ENCODE data around the gene NR6A1. TPM values are rescaled to one million over a fixed set of nuclear protein-coding genes. Genes with fewer than 3 reads are reported as not detected.
"Not testable (repeated sequence)": the region's sequence is repeated elsewhere in the genome, so short reads cannot be mapped to it uniquely, and the experiment has no call there.

NR6A1 gene
- total RNA-seq, 2 donors from 2014 or later: 0.98 to 1.2 TPM

DNA sequence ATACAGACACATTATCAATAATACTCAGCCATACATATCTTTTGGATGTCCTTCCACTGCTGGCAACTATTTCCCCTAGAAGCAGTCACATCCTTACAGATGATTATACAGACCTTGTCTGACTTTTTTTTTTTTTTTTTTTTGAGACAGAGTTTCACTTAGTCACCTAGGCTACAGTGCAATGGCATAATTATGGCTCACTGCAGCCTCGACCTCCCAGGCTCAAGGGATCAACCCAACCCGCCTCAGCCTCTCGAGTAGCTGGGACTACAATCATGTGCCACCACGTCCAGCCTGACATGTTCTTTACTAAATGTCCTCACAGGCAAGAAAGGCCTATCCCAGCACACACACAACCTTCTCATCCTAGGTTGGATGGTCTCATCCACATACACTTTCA is 24.0 kb downstream of the NR6A1 start:
- no peaks in the 10 kb centered on the region for H3K36me3 Mint-ChIP-seq (ENCODE audit: low read depth)
- no peak overlapping the region for H3K27ac Mint-ChIP-seq
- H3K4me3 Mint-ChIP-seq: no peak overlapping the region
- peaks cover 16% of the 10 kb centered on the region for H3K27me3 Mint-ChIP-seq
- ATAC-seq (replicated peaks): peak; percentile 46
- H3K4me1 Mint-ChIP-seq: no peaks in the 10 kb centered on the region
- H3K9me3 Mint-ChIP-seq: no peaks in the 10 kb centered on the region

DNA sequence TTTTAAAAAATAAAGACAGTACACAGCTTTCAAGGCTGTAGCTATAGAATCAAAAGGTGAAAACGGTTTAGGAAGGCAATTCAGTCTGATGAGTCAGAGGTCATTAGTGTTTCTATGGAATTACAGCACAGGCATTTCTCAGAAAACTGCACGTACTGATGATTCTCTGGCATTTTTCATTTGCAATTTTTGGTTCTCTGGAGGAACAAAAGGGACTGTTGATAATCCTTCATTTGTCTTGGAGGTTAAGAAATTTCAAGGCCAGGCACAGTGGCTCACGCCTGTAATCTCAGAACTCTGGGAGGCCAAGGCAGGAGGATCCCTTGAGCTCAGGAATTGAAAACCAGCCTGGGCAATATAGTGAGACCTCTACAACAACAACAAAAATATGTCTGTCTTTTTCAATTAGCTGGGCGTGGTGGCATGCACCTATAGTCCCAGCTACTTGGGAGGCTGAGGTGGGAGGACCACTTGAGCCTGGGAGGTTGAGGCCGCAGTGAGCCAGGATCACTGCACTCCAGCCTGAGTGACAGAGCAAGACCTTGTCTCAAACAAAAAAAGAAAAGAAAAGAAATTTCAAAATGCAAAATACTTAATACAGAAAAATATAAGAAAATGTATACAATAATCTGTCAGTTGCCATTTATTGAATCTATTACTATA is 27.3 kb downstream of the NR6A1 start:
- ATAC-seq (replicated peaks): peak; percentile 38
- peaks cover 4% of the 10 kb centered on the region for H3K4me1 Mint-ChIP-seq
- H3K27me3 Mint-ChIP-seq: peaks cover 13% of the 10 kb centered on the region
- no peaks in the 10 kb centered on the region for H3K36me3 Mint-ChIP-seq (ENCODE audit: low read depth)
- no peaks in the 10 kb centered on the region for H3K9me3 Mint-ChIP-seq
- H3K4me3 Mint-ChIP-seq: no peak overlapping the region
- no peak overlapping the region for H3K27ac Mint-ChIP-seq

DNA sequence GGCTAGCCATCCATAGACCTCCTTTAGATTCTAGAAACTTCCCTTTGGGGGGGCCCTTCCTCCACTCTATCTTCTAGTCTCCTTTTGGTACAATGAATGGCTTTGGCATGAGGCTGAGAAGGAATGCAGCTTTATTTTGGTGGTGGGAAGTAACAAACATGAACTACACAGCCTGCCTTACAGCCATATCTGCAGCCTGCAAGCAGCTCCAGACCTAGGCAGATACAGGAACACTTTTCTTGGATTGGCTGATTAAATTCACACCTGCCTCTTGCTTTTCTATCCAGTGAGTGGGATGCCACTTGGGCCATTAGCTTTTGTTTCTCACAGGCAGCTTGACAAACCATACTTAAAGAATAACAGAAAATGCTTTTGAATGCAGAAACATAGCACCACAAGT is 28.2 kb downstream of the NR6A1 start:
- ATAC-seq (replicated peaks): no peak
- H3K9me3 Mint-ChIP-seq: no peaks in the 10 kb centered on the region
- peaks cover 4% of the 10 kb centered on the region for H3K4me1 Mint-ChIP-seq
- H3K4me3 Mint-ChIP-seq: no peak overlapping the region
- H3K36me3 Mint-ChIP-seq (ENCODE audit: low read depth): no peaks in the 10 kb centered on the region
- no peak overlapping the region for H3K27ac Mint-ChIP-seq
- H3K27me3 Mint-ChIP-seq: peaks cover 13% of the 10 kb centered on the region

DNA sequence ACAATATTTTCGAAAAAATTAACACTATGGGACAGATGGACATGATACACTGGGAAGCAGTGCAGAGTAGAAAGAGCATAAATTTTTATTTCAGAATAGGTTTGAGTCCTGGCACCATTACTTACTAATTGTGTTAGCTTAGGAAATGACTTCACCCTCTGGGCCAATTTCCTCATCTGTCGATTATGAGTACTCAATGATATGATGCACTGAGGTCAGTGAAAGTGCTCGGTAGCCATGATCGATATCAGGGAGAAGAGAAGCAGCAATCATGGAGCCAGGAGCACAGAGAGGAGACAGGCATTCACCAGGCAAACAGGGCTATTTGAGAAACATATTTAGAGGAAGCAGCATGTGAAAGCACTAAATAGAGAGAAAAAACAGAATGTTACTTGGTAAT is 29.4 kb downstream of the NR6A1 start:
- Mint-ChIP-seq H3K4me1 (peaks cover 4% of the 10 kb centered on the region), H3K27me3 (peaks cover 7% of the 10 kb centered on the region), H3K9me3 (no peaks in the 10 kb centered on the region), H3K4me3 (no peak overlapping the region), H3K27ac (no peak overlapping the region), H3K36me3 (ENCODE audit: low read depth) (no peaks in the 10 kb centered on the region)
- no peak for ATAC-seq (replicated peaks)

DNA sequence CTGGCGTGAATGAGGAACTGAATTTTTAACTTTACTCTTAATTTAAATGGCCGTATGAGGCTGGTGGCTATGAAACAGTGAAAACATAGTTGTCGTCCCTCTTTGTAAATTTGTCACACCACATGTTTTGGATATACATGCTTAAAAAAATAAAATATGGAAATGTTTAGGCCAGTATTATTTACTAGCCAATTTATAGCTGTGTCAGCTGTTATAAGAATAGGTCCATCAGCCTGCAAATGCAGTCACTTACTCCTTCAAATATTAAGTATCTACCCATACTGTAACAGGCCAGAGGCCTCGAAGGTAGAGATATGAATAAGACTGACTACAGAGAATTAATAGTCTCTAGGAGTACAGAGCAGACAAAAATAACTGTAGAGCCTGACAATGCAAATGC is 30.0 kb downstream of the NR6A1 start:
- ATAC-seq (replicated peaks): no peak
- Mint-ChIP-seq H3K9me3 (no peaks in the 10 kb centered on the region), H3K36me3 (ENCODE audit: low read depth) (no peaks in the 10 kb centered on the region), H3K4me1 (peaks cover 4% of the 10 kb centered on the region), H3K27ac (no peak overlapping the region), H3K27me3 (peaks cover 7% of the 10 kb centered on the region), H3K4me3 (no peak overlapping the region)

DNA sequence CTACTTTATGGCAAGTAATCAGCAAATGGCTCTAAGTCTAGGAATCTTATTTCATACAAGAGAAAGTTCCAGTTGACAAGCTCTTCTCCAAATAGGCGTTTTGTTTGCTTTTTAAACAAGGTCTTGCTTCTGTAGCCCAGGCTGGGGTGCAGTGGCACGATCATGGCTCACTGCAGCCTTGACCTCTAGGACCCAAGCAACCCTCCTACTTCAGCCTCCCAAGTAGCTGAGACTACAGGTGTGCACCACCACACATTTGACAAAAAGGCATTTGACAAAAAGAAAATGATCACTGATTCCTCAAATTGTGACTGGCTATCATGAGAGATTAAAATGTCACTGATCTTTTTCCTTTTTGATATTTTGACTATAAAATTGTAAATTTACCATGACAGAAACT is 31.8 kb downstream of the NR6A1 start:
- peaks cover 7% of the 10 kb centered on the region for H3K27me3 Mint-ChIP-seq
- H3K36me3 Mint-ChIP-seq (ENCODE audit: low read depth): no peaks in the 10 kb centered on the region
- no peak for ATAC-seq (replicated peaks)
- no peaks in the 10 kb centered on the region for H3K9me3 Mint-ChIP-seq
- peaks cover 4% of the 10 kb centered on the region for H3K4me1 Mint-ChIP-seq
- H3K27ac Mint-ChIP-seq: no peak overlapping the region
- no peak overlapping the region for H3K4me3 Mint-ChIP-seq

DNA sequence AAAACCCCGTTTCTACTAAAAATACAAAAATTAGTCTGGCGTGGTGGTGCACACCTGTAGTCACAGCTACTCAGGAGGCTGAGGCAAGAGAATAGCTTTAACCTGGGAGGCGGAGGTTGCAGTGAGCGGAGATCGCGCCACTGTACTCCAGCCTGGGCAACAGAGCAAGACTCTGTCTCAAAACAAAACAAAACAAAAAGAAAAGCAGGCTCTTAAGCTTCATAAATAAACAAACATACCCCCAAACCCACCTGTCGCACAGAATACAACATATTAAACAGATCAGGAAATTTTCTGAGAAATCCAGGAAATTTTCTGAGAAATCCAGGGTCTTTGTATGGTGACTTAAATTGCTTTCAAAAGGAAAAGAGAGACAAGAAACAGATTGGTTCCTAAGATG is 33.0 kb downstream of the NR6A1 start:
- not testable (repeated sequence) for H3K4me3 Mint-ChIP-seq; H3K27ac Mint-ChIP-seq; ATAC-seq (replicated peaks); H3K36me3 Mint-ChIP-seq (ENCODE audit: low read depth); H3K9me3 Mint-ChIP-seq; H3K4me1 Mint-ChIP-seq
- H3K27me3 Mint-ChIP-seq: peaks cover 11% of the 10 kb centered on the region

DNA sequence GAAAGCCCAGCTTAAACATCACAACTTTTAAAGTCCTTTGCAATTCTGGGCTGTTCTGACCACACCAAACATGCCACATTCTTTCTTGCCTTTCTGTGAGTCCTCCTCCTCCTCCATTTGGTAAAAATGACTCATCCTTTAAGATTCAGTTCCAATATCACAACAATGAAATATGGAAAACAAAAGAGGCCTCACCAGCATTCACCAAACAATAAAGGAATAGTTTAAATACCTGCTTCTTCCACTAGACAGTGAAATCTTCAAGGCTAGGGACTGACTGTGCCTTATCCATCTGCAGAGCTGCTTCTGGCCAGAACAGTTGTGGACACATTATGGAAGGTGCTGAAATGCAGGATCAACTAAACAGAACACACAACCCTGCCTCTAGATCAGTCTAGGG is 36.0 kb downstream of the NR6A1 start:
- H3K36me3 Mint-ChIP-seq (ENCODE audit: low read depth): no peaks in the 10 kb centered on the region
- H3K4me1 Mint-ChIP-seq: peaks cover 3% of the 10 kb centered on the region
- H3K4me3 Mint-ChIP-seq: no peak overlapping the region

DNA sequence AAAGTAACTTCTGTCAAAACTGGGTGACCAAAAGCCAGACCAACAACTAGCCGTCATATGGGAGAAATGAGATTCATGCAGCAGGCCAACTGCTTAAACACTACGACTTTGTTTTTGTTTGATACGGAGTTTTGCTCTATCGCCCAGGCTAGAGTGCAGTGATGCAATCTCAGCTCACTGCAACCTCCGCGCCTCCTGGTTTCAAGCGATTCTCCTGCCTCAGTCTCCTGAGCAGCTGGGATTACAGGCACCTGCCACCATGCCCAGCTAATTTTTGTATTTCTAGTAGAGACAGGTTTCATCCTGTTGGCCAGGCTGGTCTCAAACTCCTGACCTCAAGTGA is 36.4 kb downstream of the NR6A1 start:
- not testable (repeated sequence) for ATAC-seq (replicated peaks); H3K4me3 Mint-ChIP-seq; H3K36me3 Mint-ChIP-seq (ENCODE audit: low read depth); H3K4me1 Mint-ChIP-seq; H3K9me3 Mint-ChIP-seq
- H3K27ac Mint-ChIP-seq: peak overlapping the region; percentile 1
- H3K27me3 Mint-ChIP-seq: peaks cover 11% of the 10 kb centered on the region

More for the DNA sequence above, 36.0 kb downstream of the NR6A1 start:
- peak; percentile 87 for ATAC-seq (replicated peaks)
- no peaks in the 10 kb centered on the region for H3K9me3 Mint-ChIP-seq
- H3K27ac Mint-ChIP-seq: peak overlapping the region; percentile 1
- peaks cover 11% of the 10 kb centered on the region for H3K27me3 Mint-ChIP-seq

DNA sequence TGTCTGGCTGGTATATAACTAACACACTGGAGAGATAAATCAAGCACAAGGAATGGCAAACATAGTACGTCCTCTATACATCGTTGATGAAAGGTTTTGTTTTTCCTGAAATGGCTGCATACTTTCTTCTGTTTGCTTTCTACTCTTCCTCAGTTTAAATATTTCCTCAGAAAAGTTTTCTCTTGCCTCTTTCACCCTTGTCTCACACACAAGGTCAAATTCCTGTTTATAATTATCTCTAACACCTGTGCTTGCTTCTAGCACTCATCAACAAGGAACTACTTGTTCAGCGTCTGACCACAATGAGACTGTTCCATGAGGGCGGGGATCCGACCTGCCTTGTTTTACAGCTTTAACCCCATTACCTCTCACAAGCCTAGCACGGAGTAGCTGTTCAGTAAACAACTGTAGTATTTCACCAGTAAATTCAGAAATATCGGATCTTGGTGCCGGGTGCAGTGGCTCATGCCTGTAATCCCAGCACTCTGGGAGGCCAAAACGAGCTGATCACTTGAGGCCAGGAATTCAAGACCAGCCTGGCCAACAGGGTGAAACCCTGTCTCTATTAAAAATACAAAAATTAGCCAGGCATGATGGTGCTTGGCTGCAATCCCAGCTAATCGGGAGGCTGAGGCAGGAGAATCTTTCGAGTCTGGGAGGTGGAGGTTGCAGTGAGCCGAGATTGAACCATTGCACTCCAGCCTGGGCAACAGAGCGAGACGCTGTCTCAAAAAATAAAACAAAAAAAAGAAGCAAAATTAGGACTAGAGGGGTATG is 37.0 kb downstream of the NR6A1 start:
- H3K4me1 Mint-ChIP-seq: no peaks in the 10 kb centered on the region
- no peaks in the 10 kb centered on the region for H3K36me3 Mint-ChIP-seq (ENCODE audit: low read depth)
- peaks cover 11% of the 10 kb centered on the region for H3K27me3 Mint-ChIP-seq
- no peak overlapping the region for H3K4me3 Mint-ChIP-seq
- H3K9me3 Mint-ChIP-seq: no peaks in the 10 kb centered on the region
- no peak overlapping the region for H3K27ac Mint-ChIP-seq
- no peak for ATAC-seq (replicated peaks)

DNA sequence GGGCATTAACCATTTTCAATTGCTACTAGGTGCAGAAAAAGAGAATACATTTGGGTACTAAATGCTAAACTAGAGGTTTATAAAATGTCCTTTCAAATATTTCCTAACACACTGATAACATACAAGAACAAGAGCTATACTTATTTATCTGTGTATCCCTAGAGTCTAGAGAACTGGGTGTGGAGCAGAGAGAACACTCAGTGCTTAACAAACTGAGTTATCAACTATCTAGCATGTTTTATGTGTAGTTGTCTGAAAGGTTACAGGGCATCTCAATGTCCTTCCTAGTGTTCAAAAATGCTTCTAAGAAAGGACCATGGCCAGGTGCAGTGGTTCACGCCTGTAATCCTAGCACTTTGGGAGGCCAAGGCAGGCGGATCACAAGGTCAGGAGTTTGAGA is 40.3 kb downstream of the NR6A1 start:
- Mint-ChIP-seq H3K9me3 (no peaks in the 10 kb centered on the region), H3K36me3 (ENCODE audit: low read depth) (no peaks in the 10 kb centered on the region), H3K27ac (no peak overlapping the region), H3K4me1 (no peaks in the 10 kb centered on the region), H3K4me3 (no peak overlapping the region), H3K27me3 (peaks cover 16% of the 10 kb centered on the region)
- ATAC-seq (replicated peaks): no peak

DNA sequence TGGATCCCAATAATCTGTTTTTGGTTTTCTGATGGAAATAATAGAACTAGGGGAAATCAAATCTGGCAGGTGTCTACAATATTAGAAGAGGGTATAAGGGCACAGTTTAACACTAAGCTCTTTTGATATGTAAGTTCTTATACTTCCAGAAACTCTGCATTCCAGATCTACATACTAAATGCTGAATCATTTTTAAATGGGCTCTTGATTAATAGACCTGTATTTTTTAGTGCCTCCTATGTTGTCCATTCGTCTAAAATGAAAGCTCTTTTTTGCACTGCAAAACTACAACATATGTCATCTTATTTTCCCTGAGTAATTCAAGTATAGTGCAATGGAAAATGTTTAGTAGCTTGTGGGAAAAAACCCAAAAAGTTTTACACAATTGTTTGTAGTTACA is 44.2 kb downstream of the NR6A1 start:
- Mint-ChIP-seq H3K4me1 (no peaks in the 10 kb centered on the region), H3K4me3 (no peak overlapping the region), H3K36me3 (ENCODE audit: low read depth) (no peaks in the 10 kb centered on the region), H3K27ac (no peak overlapping the region), H3K27me3 (peaks cover 9% of the 10 kb centered on the region), H3K9me3 (no peaks in the 10 kb centered on the region)
- no peak for ATAC-seq (replicated peaks)

DNA sequence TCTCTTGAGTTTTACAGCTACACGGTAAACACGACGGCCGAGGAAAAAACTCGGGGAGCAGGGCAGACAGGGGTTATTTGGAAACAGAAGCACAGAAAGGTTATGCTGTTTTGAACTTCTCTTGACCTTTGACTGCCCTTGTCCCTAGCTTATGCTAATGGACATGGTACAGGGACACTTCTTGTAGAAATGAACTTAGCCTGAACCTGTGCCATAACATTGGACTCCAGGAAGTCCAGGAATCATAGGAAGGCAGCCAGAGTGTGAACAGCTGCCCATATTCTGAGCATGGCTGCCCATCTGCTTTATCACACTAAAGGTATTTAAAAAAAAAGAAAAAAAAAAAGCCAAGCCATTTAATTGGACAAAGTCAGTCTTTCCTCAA is 46.1 kb downstream of the NR6A1 start:
- no peak for ATAC-seq (replicated peaks)
- Mint-ChIP-seq H3K4me3 (no peak overlapping the region), H3K4me1 (no peaks in the 10 kb centered on the region), H3K9me3 (no peaks in the 10 kb centered on the region), H3K27ac (no peak overlapping the region), H3K36me3 (ENCODE audit: low read depth) (no peaks in the 10 kb centered on the region), H3K27me3 (peaks cover 8% of the 10 kb centered on the region)

DNA sequence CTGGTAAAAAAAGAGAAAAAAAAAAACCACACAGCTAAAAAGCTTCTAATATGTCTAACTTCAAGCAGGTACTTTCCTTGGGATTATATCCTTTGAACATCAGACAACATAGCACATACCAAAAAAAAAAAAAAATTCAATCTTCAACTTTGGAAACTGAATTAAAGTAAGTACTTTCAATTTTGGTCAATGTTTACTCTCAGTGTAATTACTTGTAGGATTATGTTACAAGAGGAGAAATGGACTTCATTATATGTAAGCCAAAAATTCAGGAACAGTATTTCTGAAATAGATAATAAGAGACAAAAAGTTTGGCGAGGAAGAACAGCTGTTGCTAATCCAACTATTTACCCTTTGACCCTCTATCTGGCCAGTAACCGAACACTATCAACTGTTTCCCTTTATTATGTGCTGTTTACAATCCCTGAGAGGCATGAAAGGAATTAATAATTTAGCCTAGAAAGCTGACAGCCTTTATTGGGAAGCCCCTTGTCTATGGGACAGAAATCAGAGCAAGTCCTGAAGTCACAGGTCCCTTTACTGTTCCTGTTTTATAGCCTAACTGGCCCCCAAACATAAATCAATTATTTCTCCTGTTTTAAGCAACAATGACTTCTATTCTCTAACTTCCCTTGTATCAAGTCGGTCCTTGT is 46.6 kb downstream of the NR6A1 start:
- Mint-ChIP-seq H3K9me3 (no peaks in the 10 kb centered on the region), H3K27me3 (peaks cover 8% of the 10 kb centered on the region), H3K4me3 (no peak overlapping the region), H3K36me3 (ENCODE audit: low read depth) (no peaks in the 10 kb centered on the region), H3K4me1 (no peaks in the 10 kb centered on the region), H3K27ac (no peak overlapping the region)
- ATAC-seq (replicated peaks): no peak

DNA sequence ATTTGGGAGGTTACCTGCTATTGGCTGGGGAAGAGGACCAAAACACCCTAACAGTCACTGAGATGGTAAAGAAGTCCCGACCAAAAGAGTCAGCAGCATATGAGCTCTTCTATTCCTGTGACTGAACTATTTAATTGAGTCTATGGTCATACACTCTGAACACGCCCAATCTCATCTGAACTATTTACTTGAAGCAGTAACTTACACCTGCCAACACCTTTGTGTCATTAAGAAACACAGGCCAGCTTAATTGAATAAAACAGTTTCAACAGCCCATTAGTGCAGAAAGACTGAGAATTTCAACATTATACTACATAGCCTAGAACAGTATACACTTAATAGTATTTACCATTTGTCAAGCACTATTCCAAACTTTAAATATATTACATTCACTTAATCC is 47.8 kb downstream of the NR6A1 start:
- no peaks in the 10 kb centered on the region for H3K36me3 Mint-ChIP-seq (ENCODE audit: low read depth)
- peaks cover 8% of the 10 kb centered on the region for H3K27me3 Mint-ChIP-seq
- H3K4me1 Mint-ChIP-seq: no peaks in the 10 kb centered on the region
- H3K4me3 Mint-ChIP-seq: no peak overlapping the region
- no peak overlapping the region for H3K27ac Mint-ChIP-seq
- no peaks in the 10 kb centered on the region for H3K9me3 Mint-ChIP-seq
- ATAC-seq (replicated peaks): no peak
